ENCODE measurements around the gene GALNTL6.
A peak's percentile ranks its signal among the peaks of the same experiment; 100 is the strongest.

The GALNTL6 gene

GRCh38 chr4:172979332-172979731 lies 1166.1 kb downstream of the GALNTL6 start:
- H3K36me3 Mint-ChIP-seq = no peaks in the 10 kb centered on the region
- DNase-seq = no peak
- peaks cover 3 to 11% of the 10 kb centered on the region in 2 donors for H3K27me3 Mint-ChIP-seq
- H3K4me3 Mint-ChIP-seq = no peak overlapping the region
- ATAC-seq (replicated peaks) = no peak
- H3K27ac Mint-ChIP-seq = no peak overlapping the region
- no peaks in the 10 kb centered on the region for H3K4me1 Mint-ChIP-seq
- no peaks in the 10 kb centered on the region for H3K9me3 Mint-ChIP-seq

GRCh38 chr4:172980219-172980618 lies 1167.0 kb downstream of the GALNTL6 start:
- Mint-ChIP-seq H3K4me3 (no peak overlapping the region), H3K27me3 (peaks cover 3 to 11% of the 10 kb centered on the region in 2 donors), H3K27ac (no peak overlapping the region), H3K36me3 (no peaks in the 10 kb centered on the region), H3K9me3 (no peaks in the 10 kb centered on the region), H3K4me1 (no peaks in the 10 kb centered on the region)
- DNase-seq = no peak
- ATAC-seq (replicated peaks) = no peak

GRCh38 chr4:172982151-172982590 lies 1169.0 kb downstream of the GALNTL6 start:
- no peaks in the 10 kb centered on the region for H3K9me3 Mint-ChIP-seq
- no peak overlapping the region for H3K4me3 Mint-ChIP-seq
- no peak for ATAC-seq (replicated peaks)
- H3K27ac Mint-ChIP-seq = no peak overlapping the region
- no peaks in the 10 kb centered on the region for H3K36me3 Mint-ChIP-seq
- no peak for DNase-seq
- H3K4me1 Mint-ChIP-seq = no peaks in the 10 kb centered on the region
- H3K27me3 Mint-ChIP-seq = peaks cover 3 to 11% of the 10 kb centered on the region in 2 donors

GRCh38 chr4:172983014-172983413 lies 1169.8 kb downstream of the GALNTL6 start:
- no peak overlapping the region for H3K27ac Mint-ChIP-seq
- no peaks in the 10 kb centered on the region for H3K4me1 Mint-ChIP-seq
- ATAC-seq (replicated peaks) (no peak), DNase-seq (no peak)
- peaks cover under 1 to 4% of the 10 kb centered on the region in 2 donors for H3K36me3 Mint-ChIP-seq
- no peak overlapping the region for H3K4me3 Mint-ChIP-seq
- peaks cover 3 to 10% of the 10 kb centered on the region in 2 donors for H3K27me3 Mint-ChIP-seq
- peaks cover 2 to 6% of the 10 kb centered on the region in 2 donors for H3K9me3 Mint-ChIP-seq

- no peak for DNase-seq
- Mint-ChIP-seq H3K27ac (no peak overlapping the region), H3K4me1 (no peaks in the 10 kb centered on the region), H3K27me3 (peaks cover 3 to 5% of the 10 kb centered on the region in 2 donors), H3K36me3 (peaks cover 3 to 8% of the 10 kb centered on the region in 2 donors), H3K4me3 (no peak overlapping the region), H3K9me3 (peaks cover 6 to 11% of the 10 kb centered on the region in 2 donors)
- ATAC-seq (replicated peaks) = no peak
These were observed 1170.4 kb downstream of the GALNTL6 start for GRCh38 chr4:172983631-172984030.

GRCh38 chr4:172985552-172985951 lies 1172.3 kb downstream of the GALNTL6 start:
- ATAC-seq (replicated peaks) = no peak

GRCh38 chr4:172986114-172986513 lies 1172.9 kb downstream of the GALNTL6 start:
- H3K27me3 Mint-ChIP-seq = peaks cover 3 to 5% of the 10 kb centered on the region in 2 donors
- no peaks in the 10 kb centered on the region for H3K4me1 Mint-ChIP-seq
- H3K36me3 Mint-ChIP-seq = peaks cover 3 to 8% of the 10 kb centered on the region in 2 donors
- no peak overlapping the region for H3K27ac Mint-ChIP-seq
- peaks cover 12 to 18% of the 10 kb centered on the region in 2 donors for H3K9me3 Mint-ChIP-seq
- ATAC-seq (replicated peaks) (no peak), DNase-seq (no peak)
- H3K4me3 Mint-ChIP-seq = no peak overlapping the region

More at GRCh38 chr4:172985552-172985951, 1172.3 kb downstream of the GALNTL6 start:
- Mint-ChIP-seq H3K9me3 (peaks cover 12 to 18% of the 10 kb centered on the region in 2 donors), H3K27me3 (peaks cover 3 to 5% of the 10 kb centered on the region in 2 donors), H3K4me3 (no peak overlapping the region), H3K27ac (no peak overlapping the region), H3K4me1 (no peaks in the 10 kb centered on the region), H3K36me3 (peaks cover 3 to 8% of the 10 kb centered on the region in 2 donors)
- DNase-seq = no peak

GRCh38 chr4:172989984-172990820 lies 1177.0 kb downstream of the GALNTL6 start:
- H3K4me3 Mint-ChIP-seq = no peak overlapping the region
- peaks cover 3 to 8% of the 10 kb centered on the region in 2 donors for H3K36me3 Mint-ChIP-seq
- DNase-seq (no peak), ATAC-seq (replicated peaks) (no peak)
- no peak overlapping the region for H3K27ac Mint-ChIP-seq
- H3K27me3 Mint-ChIP-seq = no peaks in the 10 kb centered on the region
- peaks cover 12 to 18% of the 10 kb centered on the region in 2 donors for H3K9me3 Mint-ChIP-seq
- peaks cover 4 to 9% of the 10 kb centered on the region in 2 donors for H3K4me1 Mint-ChIP-seq

- Mint-ChIP-seq H3K9me3 (peaks cover 12 to 14% of the 10 kb centered on the region in 2 donors), H3K36me3 (peaks cover 3 to 5% of the 10 kb centered on the region in 2 donors), H3K27ac (no peak overlapping the region), H3K27me3 (no peaks in the 10 kb centered on the region), H3K4me1 (peaks cover 9 to 10% of the 10 kb centered on the region in 2 donors), H3K4me3 (no peak overlapping the region)
- no peak for ATAC-seq (replicated peaks)
- no peak for DNase-seq
These were observed 1179.6 kb downstream of the GALNTL6 start for GRCh38 chr4:172992648-172993378.

GRCh38 chr4:172995161-172995560 lies 1182.0 kb downstream of the GALNTL6 start:
- no peaks in the 10 kb centered on the region for H3K9me3 Mint-ChIP-seq
- no peaks in the 10 kb centered on the region for H3K27me3 Mint-ChIP-seq
- H3K4me3 Mint-ChIP-seq = no peak overlapping the region
- DNase-seq (no peak), ATAC-seq (replicated peaks) (no peak)
- peaks cover 14 to 15% of the 10 kb centered on the region in 2 donors for H3K4me1 Mint-ChIP-seq
- no peak overlapping the region for H3K27ac Mint-ChIP-seq
- no peaks in the 10 kb centered on the region for H3K36me3 Mint-ChIP-seq

- no peak for DNase-seq
- Mint-ChIP-seq H3K9me3 (no peaks in the 10 kb centered on the region), H3K4me1 (peaks cover 14 to 15% of the 10 kb centered on the region in 2 donors), H3K27me3 (no peaks in the 10 kb centered on the region), H3K27ac (no peak overlapping the region), H3K4me3 (no peak overlapping the region), H3K36me3 (no peaks in the 10 kb centered on the region)
- ATAC-seq (replicated peaks) = no peak
These were observed 1182.5 kb downstream of the GALNTL6 start for GRCh38 chr4:172995704-172996103.

- no peaks in the 10 kb centered on the region for H3K36me3 Mint-ChIP-seq
- H3K27ac Mint-ChIP-seq = peak overlapping the region; percentile 79
- peaks cover 14 to 15% of the 10 kb centered on the region in 2 donors for H3K4me1 Mint-ChIP-seq
- no peak overlapping the region for H3K4me3 Mint-ChIP-seq
- no peaks in the 10 kb centered on the region for H3K27me3 Mint-ChIP-seq
- H3K9me3 Mint-ChIP-seq = no peaks in the 10 kb centered on the region
- ATAC-seq (replicated peaks) (peak; percentile 81 to 96), DNase-seq (no peak)
These were observed 1183.5 kb downstream of the GALNTL6 start for GRCh38 chr4:172996571-172997216.

GRCh38 chr4:172997217-172997609 lies 1184.0 kb downstream of the GALNTL6 start:
- ATAC-seq (replicated peaks) = no peak
- Mint-ChIP-seq H3K36me3 (no peaks in the 10 kb centered on the region), H3K27ac (peak overlapping the region; percentile 79), H3K27me3 (no peaks in the 10 kb centered on the region), H3K4me3 (no peak overlapping the region), H3K9me3 (no peaks in the 10 kb centered on the region), H3K4me1 (peaks cover 14 to 15% of the 10 kb centered on the region in 2 donors)
- no peak for DNase-seq

GRCh38 chr4:172997856-172998255 lies 1184.7 kb downstream of the GALNTL6 start:
- Mint-ChIP-seq H3K27ac (no peak overlapping the region), H3K4me3 (no peak overlapping the region), H3K9me3 (no peaks in the 10 kb centered on the region), H3K27me3 (no peaks in the 10 kb centered on the region), H3K4me1 (peaks cover 14 to 15% of the 10 kb centered on the region in 2 donors), H3K36me3 (no peaks in the 10 kb centered on the region)
- ATAC-seq (replicated peaks) (no peak), DNase-seq (no peak)
